Hippocampal formation (tissue), 2 donors: ENCODE data around the gene ORMDL3.

Source experiments
- DNase-seq, 2 donors: peaks; one replicate each; lab custom pipeline; 2025; lab: John Stamatoyannopoulos, UW

Gene ORMDL3

GRCh38 chr17:39927101-39927928 is at the start of gene ORMDL3, which contains the start of gene LRRC3C:
ORMDL3 (minus strand) TSS chr17:39927601; CDS start chr17:39924203, 3,398 bp downstream.
LRRC3C (plus strand) TSS chr17:39927732; CDS start chr17:39941524, 13,792 bp downstream.
- DNase-seq = peak; percentile 92 to 93

- DNase-seq = no peak
Observed at GRCh38 chr17:39975801-39976200, 48.4 kb upstream of the ORMDL3 start.

- DNase-seq = no peak
Observed at GRCh38 chr17:39974433-39974832, 47.0 kb upstream of the ORMDL3 start.

- DNase-seq = no peak
Observed at GRCh38 chr17:39973496-39973895, 46.1 kb upstream of the ORMDL3 start.

- no peak for DNase-seq
Observed at GRCh38 chr17:39972271-39972670, 44.9 kb upstream of the ORMDL3 start.

GRCh38 chr17:39971076-39971603 is 43.7 kb upstream of the ORMDL3 start:
- no peak for DNase-seq

GRCh38 chr17:39970157-39970692 is 42.8 kb upstream of the ORMDL3 start:
- DNase-seq = no peak

GRCh38 chr17:39969375-39969774 is 42.0 kb upstream of the ORMDL3 start:
- DNase-seq = no peak

- no peak for DNase-seq
Observed at GRCh38 chr17:39968761-39969160, 41.4 kb upstream of the ORMDL3 start.

GRCh38 chr17:39966771-39967170 is 39.4 kb upstream of the ORMDL3 start:
- no peak for DNase-seq

GRCh38 chr17:39965017-39965699 is 37.8 kb upstream of the ORMDL3 start:
- DNase-seq = no peak

GRCh38 chr17:39963829-39964228 is 36.4 kb upstream of the ORMDL3 start:
- DNase-seq = no peak

GRCh38 chr17:39962642-39963220 is 35.3 kb upstream of the ORMDL3 start, which contains the start of gene GSDMA:
GSDMA (plus strand) TSS chr17:39963004; CDS start chr17:39965688, 2,684 bp downstream.
- DNase-seq = no peak

GRCh38 chr17:39960524-39961041 is 33.2 kb upstream of the ORMDL3 start:
- no peak for DNase-seq

GRCh38 chr17:39955726-39956225 is 28.4 kb upstream of the ORMDL3 start:
- no peak for DNase-seq

GRCh38 chr17:39954876-39955275 is 27.5 kb upstream of the ORMDL3 start:
- no peak for DNase-seq

- no peak for DNase-seq
Observed at GRCh38 chr17:39953471-39953888, 26.1 kb upstream of the ORMDL3 start.

GRCh38 chr17:39952680-39953470 is 25.5 kb upstream of the ORMDL3 start:
- peak; percentile 97 to 100 for DNase-seq

GRCh38 chr17:39951924-39952679 is 24.7 kb upstream of the ORMDL3 start:
- DNase-seq = no peak

GRCh38 chr17:39950871-39951348 is 23.5 kb upstream of the ORMDL3 start:
- DNase-seq = no peak
